ENCODE results near the gene CDC25C. TPM values are rescaled to one million over a fixed set of nuclear protein-coding genes. Genes with fewer than 3 reads are reported as not detected.

Gene CDC25C
- total RNA-seq, 2 donors from 2014 or later = 0.14 to 3.2 TPM

DNA sequence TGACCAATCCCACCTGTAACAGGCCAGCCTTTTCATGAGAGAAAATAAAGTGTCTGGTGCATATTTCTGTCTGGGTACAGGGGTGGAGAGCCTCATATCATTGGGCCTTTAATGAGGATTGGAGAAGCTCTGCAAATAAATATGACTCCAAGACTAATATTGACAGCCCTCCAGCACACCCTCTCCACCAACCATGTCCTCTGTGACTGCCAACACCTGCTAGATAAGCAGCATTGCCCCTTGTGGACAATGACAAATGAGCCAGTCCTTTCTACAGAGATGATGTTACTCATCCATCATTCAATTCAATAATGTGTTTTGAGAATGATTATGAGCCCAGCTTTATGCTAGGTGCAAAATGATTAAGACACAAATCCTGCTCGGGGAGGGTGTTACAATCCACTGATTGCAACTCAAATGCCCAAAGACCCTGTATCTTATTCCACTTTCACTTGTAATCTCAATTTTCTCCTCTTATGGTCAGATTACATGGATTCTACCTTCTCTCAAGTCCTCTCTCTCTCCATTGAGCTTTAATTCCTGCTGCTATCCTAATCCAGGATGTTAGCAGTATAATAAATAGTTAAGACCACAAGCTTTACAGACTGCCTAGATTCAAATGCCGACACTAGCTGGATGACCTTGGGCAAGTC is 55.1 kb downstream of the CDC25C start:
- 83% methylated on average over 2 of the region's 2 CpGs for WGBS
- intact Hi-C loops (cut with DNase I) = no loop called here
- no peak overlapping the region for H3K27ac ChIP-seq
- H3K27me3 ChIP-seq (replicated peaks; ENCODE audit: insufficient read depth) = peaks cover 2% of the 10 kb centered on the region
- H3K4me1 ChIP-seq (replicated peaks) = no peaks in the 10 kb centered on the region
- H3K9me3 ChIP-seq = no peaks in the 10 kb centered on the region
- no peak overlapping the region for H3K4me3 ChIP-seq
- no peaks in the 10 kb centered on the region for H3K36me3 ChIP-seq
- peak; percentile 37 for DNase-seq (ENCODE audit: low spot score)
- TF ChIP-seq POLR2A (IDR thresholded peaks at IDR 0.05) = no peak
- TF ChIP-seq CTCF (IDR thresholded peaks at IDR 0.05) = peak in 2 of 4 experiments; percentile 21 to 31
- peak; percentile 73 for TF ChIP-seq POLR2AphosphoS5 (IDR thresholded peaks at IDR 0.05)

- no peak for TF ChIP-seq POLR2A (IDR thresholded peaks at IDR 0.05)
- TF ChIP-seq POLR2AphosphoS5 (IDR thresholded peaks at IDR 0.05) = no peak
- TF ChIP-seq CTCF (IDR thresholded peaks at IDR 0.05) = no peak
- no peaks in the 10 kb centered on the region for H3K9me3 ChIP-seq
- no peaks in the 10 kb centered on the region for H3K36me3 ChIP-seq
- 43% methylated on average over 1 of the region's 1 CpG for WGBS
- no peak overlapping the region for H3K4me3 ChIP-seq
- intact Hi-C loops (cut with DNase I) = no loop called here
- H3K27me3 ChIP-seq (replicated peaks; ENCODE audit: insufficient read depth) = peaks cover 2% of the 10 kb centered on the region
- H3K27ac ChIP-seq = no peak overlapping the region
- no peaks in the 10 kb centered on the region for H3K4me1 ChIP-seq (replicated peaks)
- no peak for DNase-seq (ENCODE audit: low spot score)
Observed at GRCh38 chr5:138275895-138276294, 55.7 kb downstream of the CDC25C start.

DNA sequence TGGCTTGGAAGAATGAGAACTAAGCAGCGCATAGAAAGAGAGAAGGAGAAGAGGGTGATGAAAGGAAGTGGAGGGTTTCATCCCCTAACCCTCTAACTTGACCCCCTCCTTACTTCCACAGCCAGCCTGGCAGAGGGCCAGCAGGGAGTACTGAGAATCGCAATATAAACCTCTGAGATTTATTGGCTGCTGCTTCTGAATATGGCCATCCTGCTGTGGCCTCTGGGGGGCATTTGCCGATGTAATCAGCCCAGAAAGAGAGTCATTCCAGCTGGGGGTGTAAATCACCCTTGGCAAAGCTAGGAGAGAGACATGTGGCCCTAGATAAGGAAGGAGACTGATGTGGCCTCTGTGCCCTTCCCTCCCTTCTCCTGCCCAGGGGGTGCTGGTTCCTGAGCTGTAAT is 56.2 kb downstream of the CDC25C start:
- intact Hi-C loops (cut with DNase I) = no loop called here
- no peak overlapping the region for H3K4me3 ChIP-seq
- no peaks in the 10 kb centered on the region for H3K9me3 ChIP-seq
- H3K27me3 ChIP-seq (replicated peaks; ENCODE audit: insufficient read depth) = peaks cover 2% of the 10 kb centered on the region
- TF ChIP-seq POLR2A (IDR thresholded peaks at IDR 0.05) (no peak), POLR2AphosphoS5 (IDR thresholded peaks at IDR 0.05) (no peak), CTCF (IDR thresholded peaks at IDR 0.05) (no peak)
- no peak overlapping the region for H3K27ac ChIP-seq
- WGBS = 34% methylated on average over 3 of the region's 3 CpGs
- no peak for DNase-seq (ENCODE audit: low spot score)
- H3K4me1 ChIP-seq (replicated peaks) = no peaks in the 10 kb centered on the region
- no peaks in the 10 kb centered on the region for H3K36me3 ChIP-seq

- Histone ChIP-seq H3K27me3 (replicated peaks; ENCODE audit: insufficient read depth) (peaks cover 2% of the 10 kb centered on the region), H3K4me1 (replicated peaks) (no peaks in the 10 kb centered on the region), H3K4me3 (peak within 1 kb of the TSS; percentile 7 to 28), H3K27ac (no peak within 1 kb of the TSS), H3K9me3 (no peaks in the 10 kb centered on the region), H3K36me3 (no peaks in the 10 kb centered on the region)
- DNase-seq (ENCODE audit: low spot score) = no peak
- 2% methylated on average over 59 of the region's 62 CpGs for WGBS
- intact Hi-C loops (cut with DNase I) = no loop called here
- TF ChIP-seq POLR2A (IDR thresholded peaks at IDR 0.05) (no peak), CTCF (IDR thresholded peaks at IDR 0.05) (no peak), POLR2AphosphoS5 (IDR thresholded peaks at IDR 0.05) (no peak)
Observed at GRCh38 chr5:138274189-138274853, 57.3 kb downstream of the CDC25C start, which contains the start of gene GFRA3. TSS of gene GFRA3 (minus strand) at chr5:138274621. CDS start at chr5:138274424, 197 bp downstream.

DNA sequence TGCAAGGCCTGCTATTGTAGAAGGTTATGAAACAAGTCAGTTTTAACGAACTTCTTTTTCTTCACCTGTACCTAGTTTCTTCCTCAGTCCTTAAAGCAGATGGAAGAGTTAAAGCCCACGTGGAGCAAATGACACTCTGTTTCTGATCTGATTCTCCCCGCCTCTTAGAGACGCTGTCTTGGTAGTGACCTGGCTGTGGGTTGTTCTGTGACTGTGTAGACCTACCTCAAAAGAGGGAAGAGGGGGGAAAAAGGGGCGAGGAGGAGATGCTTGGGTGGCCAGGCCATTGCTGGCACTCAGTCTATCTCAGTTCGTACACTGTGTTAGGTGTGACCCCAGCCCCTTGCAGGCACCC is 57.8 kb downstream of the CDC25C start:
- H3K4me1 ChIP-seq (replicated peaks) = no peaks in the 10 kb centered on the region
- peak overlapping the region; percentile 7 to 28 for H3K4me3 ChIP-seq
- no peak overlapping the region for H3K27ac ChIP-seq
- intact Hi-C loops (cut with DNase I) = no loop called here
- H3K36me3 ChIP-seq = no peaks in the 10 kb centered on the region
- WGBS = 59% methylated on average over 6 of the region's 6 CpGs
- peaks cover 2% of the 10 kb centered on the region for H3K27me3 ChIP-seq (replicated peaks; ENCODE audit: insufficient read depth)
- H3K9me3 ChIP-seq = no peaks in the 10 kb centered on the region
- no peak for DNase-seq (ENCODE audit: low spot score)
- TF ChIP-seq POLR2AphosphoS5 (IDR thresholded peaks at IDR 0.05) = no peak
- no peak for TF ChIP-seq CTCF (IDR thresholded peaks at IDR 0.05)
- TF ChIP-seq POLR2A (IDR thresholded peaks at IDR 0.05) = no peak

Measured in prostate gland (tissue), 2 donors.